Stimulated activated CD4-positive, alpha-beta T cell treated with anti-CD3 and anti-CD28 coated beads, Interleukin-2, amount 100 ng/mL, for 4 hours (primary cell): ENCODE data around the gene NAV2.
"Not testable (repeated sequence)": the region's sequence is repeated elsewhere in the genome, so short reads cannot be mapped to it uniquely, and the experiment has no call there.

ENCODE experiments used
- DNase-seq: peaks from one replicate; pipeline ENCODE4 v3.0.0-alpha.2; 2020; ENCODE audit warnings: low read depth

NAV2 gene

GRCh38 chr11:19952116-19952605, 239.5 kb downstream of the NAV2 start:
- no peak for DNase-seq

GRCh38 chr11:19952911-19953310, 240.3 kb downstream of the NAV2 start:
- DNase-seq = no peak

GRCh38 chr11:19953336-19953735, 240.7 kb downstream of the NAV2 start:
- DNase-seq = no peak

GRCh38 chr11:19953909-19954308, 241.3 kb downstream of the NAV2 start:
- no peak for DNase-seq

- DNase-seq = no peak
Measured at GRCh38 chr11:19954899-19955298, 242.3 kb downstream of the NAV2 start.

GRCh38 chr11:19955660-19956059, 243.0 kb downstream of the NAV2 start:
- no peak for DNase-seq

- DNase-seq = no peak
Measured at GRCh38 chr11:19956228-19956627, 243.6 kb downstream of the NAV2 start.

GRCh38 chr11:19957294-19957943, 244.8 kb downstream of the NAV2 start:
- DNase-seq = no peak

GRCh38 chr11:19958204-19958603, 245.6 kb downstream of the NAV2 start:
- DNase-seq = no peak

- DNase-seq = no peak
Measured at GRCh38 chr11:19959210-19959609, 246.6 kb downstream of the NAV2 start.

GRCh38 chr11:19959648-19960059, 247.0 kb downstream of the NAV2 start:
- no peak for DNase-seq

- DNase-seq = not testable (repeated sequence)
Measured at GRCh38 chr11:19960410-19960809, 247.8 kb downstream of the NAV2 start.

- no peak for DNase-seq
Measured at GRCh38 chr11:19961225-19961624, 248.6 kb downstream of the NAV2 start.

- no peak for DNase-seq
Measured at GRCh38 chr11:19962053-19962800, 249.6 kb downstream of the NAV2 start.

- DNase-seq = no peak
Measured at GRCh38 chr11:19962801-19963175, 250.2 kb downstream of the NAV2 start.

- DNase-seq = no peak
Measured at GRCh38 chr11:19963697-19964387, 251.2 kb downstream of the NAV2 start.

- no peak for DNase-seq
Measured at GRCh38 chr11:19966441-19966840, 253.8 kb downstream of the NAV2 start.

- DNase-seq = no peak
Measured at GRCh38 chr11:19966927-19967326, 254.3 kb downstream of the NAV2 start.

- no peak for DNase-seq
Measured at GRCh38 chr11:19967787-19968186, 255.2 kb downstream of the NAV2 start.

- no peak for DNase-seq
Measured at GRCh38 chr11:19968860-19969259, 256.2 kb downstream of the NAV2 start.

- no peak for DNase-seq
Measured at GRCh38 chr11:19970944-19971343, 258.3 kb downstream of the NAV2 start.

GRCh38 chr11:19972091-19972490, 259.5 kb downstream of the NAV2 start:
- DNase-seq = no peak

- DNase-seq = no peak
Measured at GRCh38 chr11:19972651-19973050, 260.0 kb downstream of the NAV2 start.
